HG02943 (cell line): ENCODE results near the gene ADAMTS13.
"Not testable (repeated sequence)": the region's sequence is repeated elsewhere in the genome, so short reads cannot be mapped to it uniquely, and the experiment has no call there.

Experiments
- ATAC-seq: cut with Tn5 transposase; IDR thresholded peaks from one replicate; pipeline ENCODE4 v1.9.1; 2021; ENCODE audit warnings: mild to moderate bottlenecking, low read depth, moderate library complexity; ENCODE audit not compliant: unreplicated experiment

Gene ADAMTS13

DNA sequence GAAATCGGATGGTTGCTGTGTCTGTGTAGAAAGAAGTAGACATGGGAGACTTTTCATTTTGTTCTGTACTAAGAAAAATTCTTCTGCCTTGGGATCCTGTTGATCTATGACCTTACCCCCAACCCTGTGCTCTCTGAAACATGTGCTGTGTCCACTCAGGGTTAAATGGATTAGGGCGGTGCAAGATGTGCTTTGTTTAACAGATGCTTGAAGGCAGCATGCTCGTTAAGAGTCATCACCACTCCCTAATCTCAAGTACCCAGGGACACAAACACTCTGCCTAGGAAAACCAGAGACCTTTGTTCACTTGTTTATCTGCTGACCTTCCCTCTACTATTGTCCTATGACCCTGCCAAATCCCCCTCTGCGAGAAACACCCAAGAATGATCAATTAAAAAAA lies 30.7 kb upstream of the ADAMTS13 start:
- not testable (repeated sequence) for ATAC-seq

DNA sequence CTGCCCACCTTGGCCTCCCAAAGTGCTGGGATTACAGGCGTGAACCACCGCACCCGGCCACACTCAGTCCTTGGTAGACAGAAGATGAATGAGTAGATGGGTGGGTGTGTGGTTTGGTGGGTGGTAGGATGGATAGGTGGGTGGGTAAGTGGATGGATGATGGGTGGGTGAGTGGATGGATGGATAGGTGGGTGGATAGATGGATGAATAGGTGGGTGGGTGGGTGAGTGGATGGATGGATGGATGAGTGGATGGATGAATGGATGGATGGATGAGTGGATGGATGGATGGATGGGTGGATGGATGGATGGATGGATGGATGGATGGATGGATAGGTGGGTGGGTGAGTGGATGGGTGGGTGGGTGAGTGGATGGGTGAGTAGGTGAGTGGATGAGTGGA lies 29.9 kb upstream of the ADAMTS13 start:
- not testable (repeated sequence) for ATAC-seq

DNA sequence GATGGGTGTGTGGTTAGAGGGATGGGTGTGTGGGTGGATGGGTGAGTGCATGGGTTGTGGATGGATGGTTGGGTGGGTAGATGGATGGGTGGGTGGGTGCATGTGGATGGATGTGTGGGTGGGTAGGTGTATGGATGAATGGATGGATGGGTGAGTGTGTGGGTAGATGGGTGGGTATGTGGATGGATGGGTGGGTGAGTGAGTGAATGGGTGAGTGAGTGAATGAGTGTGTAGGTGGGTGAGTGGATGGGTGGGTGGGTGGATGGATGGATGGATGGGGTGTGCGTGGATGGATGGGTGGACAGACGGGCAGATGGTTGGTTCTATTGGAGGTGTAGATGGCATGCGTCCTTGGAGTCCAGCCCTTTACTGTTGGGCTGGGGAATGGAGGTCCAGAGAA lies 28.8 kb upstream of the ADAMTS13 start:
- no peak for ATAC-seq

DNA sequence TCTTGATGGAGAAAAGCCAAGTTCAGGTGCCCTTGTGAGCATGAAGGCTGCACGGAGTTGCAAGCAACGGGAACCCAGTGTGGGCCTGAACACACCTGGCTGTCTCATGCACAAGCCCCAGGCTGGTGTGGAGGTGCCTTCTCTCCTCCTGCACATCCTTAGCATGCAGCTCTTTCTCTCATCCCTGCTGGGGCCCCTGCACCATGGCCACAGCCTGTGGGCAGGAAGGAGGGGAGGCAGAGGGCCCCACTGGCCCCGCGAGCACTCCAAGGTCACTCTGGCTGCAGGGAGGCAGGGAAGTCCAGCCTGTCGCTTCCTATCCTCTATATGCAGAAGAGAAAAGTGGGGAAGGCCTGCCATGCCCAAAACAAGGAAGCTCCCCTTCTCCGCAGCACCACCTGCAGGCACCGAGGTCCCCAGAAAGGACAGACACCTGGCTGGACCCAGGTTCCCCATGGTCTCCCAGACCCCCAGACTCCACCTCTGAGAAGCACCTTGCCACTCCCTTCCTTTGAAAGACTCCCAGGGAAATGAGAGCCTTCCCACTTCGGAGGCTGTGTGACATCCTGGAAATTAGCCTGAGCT lies 27.4 kb upstream of the ADAMTS13 start:
- no peak for ATAC-seq

DNA sequence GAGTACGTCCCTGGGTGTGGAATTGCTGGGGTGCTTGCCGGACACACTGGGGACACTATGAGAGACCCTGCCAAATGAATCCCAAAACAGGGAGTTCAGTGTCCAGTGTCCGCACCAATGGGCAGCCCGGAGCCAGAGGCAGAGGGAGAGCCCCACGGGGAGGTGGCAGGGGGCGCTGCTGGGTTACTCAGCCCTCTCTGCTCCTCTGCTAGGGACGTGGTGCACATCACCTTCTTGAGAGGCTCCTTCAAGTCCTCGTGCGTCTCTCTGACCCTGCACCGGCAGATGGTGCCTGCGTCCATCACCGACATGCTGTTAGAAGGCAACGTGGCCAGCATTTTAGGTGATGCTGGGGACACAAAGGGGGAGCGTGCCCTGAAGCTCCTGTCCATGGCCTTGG lies 25.2 kb upstream of the ADAMTS13 start:
- no peak for ATAC-seq

DNA sequence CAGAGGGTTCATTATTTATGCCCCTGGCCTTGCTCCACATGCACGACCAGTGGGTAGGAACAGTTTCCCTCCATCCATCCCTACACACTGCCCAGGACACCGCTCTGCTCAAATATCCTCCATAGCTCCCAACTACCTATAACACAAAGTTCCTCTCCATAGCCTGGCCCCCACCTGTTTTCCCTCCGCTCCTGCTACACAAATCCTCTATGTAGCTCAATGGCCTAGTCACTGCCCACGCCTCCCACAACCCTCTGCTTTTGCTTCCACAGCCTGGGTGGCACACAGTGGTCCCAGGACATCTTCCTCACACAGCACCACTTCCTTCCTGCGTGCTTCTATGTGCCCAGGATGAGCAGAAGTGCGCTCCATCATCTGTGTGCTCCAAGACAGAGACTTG lies 24.8 kb upstream of the ADAMTS13 start:
- no peak for ATAC-seq

DNA sequence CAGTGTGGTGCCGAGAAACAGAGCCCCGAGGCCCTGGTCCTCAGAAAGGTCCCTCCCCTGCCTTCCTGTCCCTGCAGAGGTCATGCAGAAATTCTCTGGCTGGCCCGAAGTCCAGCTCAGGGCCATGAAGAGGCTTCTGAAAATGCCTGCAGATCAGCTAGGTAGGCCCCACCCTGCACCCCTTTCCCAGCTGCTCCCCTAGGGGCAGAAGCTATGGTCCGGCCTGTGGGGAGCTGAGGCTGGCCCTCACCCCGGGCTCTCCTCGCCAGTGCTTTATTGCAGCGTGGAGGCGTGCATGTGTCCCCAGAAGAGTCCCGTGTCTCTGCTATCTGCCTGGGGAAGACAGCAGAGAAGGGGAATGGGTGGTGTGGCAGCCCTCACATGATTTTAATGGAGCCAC lies 24.3 kb upstream of the ADAMTS13 start:
- no peak for ATAC-seq

DNA sequence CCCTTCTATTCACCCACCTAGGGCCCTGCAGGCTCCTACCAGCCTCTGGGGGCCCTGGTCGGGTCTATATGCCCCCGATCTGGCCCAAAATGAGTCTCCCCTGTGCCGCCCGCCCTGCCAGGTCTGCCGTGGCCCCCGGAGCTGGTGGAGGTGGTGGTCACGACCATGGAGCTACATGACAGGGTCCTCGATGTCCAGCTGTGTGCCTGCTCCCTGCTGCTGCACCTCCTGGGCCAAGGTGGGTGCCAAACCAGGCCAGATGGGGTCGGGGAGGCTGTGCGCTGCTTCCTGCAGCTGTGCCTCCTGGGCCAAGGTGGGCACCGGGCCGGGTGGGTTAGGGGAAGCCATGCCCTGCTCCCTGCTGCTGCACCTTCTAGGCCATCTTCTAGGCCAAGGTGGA lies 21.9 kb upstream of the ADAMTS13 start:
- ATAC-seq = no peak

DNA sequence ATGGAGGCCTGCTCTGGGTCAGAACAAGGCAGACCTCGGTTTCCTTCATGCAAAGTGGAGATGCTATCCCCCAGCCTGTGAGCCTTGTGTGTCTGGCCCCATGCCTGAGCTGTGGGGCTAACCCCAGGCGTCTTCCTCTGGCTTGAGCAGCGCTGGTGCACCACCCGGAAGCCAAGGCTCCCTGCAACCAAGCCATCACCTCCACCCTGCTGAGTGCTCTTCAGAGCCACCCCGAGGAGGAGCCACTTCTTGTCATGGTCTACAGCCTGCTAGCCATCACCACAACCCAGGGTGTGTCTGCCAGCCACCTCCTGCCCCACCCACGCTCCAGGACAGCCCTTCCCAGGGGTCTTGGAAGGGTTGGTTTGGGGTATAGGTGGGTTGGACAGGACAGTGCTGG lies 20.6 kb upstream of the ADAMTS13 start:
- ATAC-seq = no peak

DNA sequence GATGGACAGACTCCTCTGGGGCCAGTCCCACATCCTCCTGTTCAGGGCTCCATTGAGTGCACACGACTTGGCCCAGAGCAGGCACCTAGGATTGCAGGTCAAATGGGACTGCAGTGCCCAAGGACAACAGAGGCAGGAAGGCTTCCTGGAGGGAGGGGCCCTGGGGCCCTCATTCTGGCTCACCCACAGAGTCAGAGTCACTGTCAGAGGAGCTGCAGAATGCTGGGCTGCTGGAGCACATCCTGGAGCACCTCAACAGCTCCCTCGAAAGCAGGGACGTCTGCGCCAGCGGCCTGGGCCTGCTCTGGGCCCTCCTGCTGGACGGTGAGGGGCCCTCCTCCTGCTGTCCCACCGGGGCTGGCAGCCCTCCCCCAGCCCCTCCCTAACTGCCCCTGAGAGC lies 19.5 kb upstream of the ADAMTS13 start:
- no peak for ATAC-seq

DNA sequence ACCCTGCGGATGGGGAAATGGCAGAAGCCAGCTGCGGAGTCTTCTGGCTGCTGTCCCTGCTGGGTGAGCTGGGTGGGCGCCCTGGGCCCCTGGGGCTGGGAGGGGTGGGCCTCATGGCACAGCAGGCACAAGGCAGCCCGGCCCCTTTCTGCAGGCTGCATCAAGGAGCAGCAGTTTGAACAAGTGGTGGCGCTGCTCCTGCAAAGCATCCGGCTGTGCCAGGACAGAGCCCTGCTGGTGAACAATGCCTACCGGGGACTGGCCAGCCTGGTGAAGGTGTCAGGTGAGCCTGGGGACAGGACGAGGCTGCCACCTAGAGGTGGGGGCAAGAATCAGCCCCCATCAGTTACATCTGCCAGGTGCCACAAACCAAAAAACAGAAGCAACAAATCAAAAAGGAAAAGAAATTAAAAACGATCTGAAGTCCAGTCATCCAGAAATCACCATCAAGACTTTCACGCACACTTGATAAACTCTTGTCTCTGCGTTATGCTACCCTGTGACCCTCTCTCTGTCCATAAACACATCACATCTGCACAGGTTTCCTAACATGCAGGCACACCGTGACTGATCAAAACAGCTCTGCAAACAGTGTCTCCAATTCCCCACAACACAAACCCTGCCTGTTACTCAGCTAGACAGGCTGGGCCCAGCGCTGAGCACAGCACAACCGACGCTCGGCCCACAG lies 18.3 kb upstream of the ADAMTS13 start:
- ATAC-seq = no peak

DNA sequence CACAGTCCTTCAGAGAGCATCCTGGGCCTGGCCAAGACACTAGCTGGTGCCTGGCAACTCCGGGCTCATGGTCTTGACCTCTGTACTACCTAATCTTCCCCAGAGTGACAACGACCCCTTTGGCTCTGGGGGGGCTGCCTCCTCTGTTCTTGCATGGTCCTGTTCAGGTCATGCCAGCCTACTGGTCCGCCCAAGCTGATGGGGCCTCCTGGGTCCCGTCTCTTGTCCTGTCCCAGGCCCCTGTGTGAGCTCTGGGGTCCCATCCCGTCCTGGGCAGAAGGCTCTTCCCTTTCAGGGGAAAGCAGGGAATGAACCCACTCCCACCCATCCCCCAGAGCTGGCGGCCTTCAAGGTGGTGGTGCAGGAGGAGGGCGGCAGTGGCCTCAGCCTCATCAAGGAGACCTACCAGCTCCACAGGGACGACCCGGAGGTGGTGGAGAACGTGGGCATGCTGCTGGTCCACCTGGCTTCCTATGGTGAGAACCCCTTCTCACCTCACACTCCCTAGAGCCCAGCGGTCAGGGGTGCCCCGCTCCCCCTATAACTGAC lies 17.6 kb upstream of the ADAMTS13 start:
- ATAC-seq = no peak

DNA sequence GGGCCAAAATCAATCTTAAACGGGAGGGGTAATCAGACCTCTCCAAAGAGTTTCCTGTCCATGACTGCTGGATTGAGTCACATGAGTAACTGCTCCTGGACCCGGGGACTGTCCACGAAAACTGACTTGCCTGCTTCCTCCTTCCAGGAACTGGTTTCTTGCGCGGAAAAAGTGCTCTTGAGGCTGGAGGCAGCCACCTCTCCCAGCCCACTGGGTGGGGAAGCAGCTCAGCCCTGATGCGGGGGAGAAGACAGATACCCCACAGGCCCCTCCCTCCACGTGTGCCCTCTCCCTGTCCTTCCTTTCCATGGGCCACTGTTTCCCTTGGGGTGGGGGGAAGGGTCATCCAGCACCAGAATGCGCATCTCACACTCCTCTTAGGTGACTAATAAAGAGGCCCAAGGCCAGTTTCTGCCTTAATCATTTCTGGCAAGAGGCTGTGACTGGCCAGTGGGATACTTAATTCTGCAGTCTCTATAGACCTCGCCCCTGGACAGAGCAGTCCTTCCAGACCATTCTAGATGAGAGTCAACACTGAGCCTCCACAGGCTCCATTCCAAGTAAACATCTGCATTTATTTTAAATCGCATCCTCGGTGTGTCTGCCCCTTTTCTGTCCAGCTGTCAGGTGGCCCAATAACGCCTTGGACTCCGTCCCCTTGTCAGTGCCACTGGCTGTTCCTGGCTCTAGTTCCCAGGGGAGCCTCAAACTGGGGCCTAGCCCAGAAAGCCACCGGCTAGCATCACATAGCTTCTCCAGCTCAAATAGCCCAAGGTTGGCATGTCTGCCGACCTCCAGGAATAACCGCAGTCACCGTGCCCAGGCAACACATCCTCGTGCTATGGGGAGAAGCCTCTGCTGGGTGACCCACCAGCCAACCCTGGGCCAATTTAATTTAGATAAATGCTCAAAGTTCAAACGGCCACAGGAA lies 16.4 kb upstream of the ADAMTS13 start:
- no peak for ATAC-seq

DNA sequence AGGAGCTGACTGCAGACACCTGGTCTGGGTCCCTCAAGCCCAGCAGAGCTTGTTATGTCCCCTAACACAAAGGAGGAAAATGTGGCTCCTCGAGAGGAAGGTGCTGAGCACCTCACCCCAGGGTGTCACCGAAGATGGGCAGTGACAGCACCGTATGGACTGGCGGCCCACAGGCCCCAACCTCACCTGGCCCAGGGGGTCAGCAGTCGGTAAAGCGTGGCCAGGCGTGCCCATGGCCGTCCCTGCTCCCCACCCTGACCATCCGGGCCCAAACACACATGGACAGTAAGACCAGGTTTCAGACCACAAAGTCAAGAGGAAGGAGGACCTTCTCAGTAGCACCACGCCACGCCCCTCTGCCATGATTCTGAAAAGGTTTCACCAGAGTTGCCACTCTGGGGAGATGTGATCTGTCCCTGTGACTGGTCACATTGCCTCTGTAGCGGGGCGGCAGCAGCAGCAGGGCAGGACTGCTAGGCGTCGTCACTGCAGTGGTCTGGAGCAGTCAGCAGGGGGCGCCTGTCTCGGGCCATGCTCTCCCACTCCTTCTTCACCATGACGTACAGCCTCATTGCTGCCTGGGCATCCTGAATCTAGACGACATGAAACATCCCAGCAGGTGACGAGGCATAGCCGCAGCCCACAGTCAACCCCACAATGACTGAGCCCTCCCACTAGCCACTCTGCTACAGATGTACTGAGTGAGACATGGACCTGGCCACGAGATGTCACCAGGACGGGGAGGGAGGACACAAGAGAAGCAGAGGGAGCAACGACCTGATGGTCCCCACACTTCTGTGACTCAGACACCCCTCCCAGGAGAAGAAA lies 15.5 kb upstream of the ADAMTS13 start:
- ATAC-seq = peak; percentile 62

DNA sequence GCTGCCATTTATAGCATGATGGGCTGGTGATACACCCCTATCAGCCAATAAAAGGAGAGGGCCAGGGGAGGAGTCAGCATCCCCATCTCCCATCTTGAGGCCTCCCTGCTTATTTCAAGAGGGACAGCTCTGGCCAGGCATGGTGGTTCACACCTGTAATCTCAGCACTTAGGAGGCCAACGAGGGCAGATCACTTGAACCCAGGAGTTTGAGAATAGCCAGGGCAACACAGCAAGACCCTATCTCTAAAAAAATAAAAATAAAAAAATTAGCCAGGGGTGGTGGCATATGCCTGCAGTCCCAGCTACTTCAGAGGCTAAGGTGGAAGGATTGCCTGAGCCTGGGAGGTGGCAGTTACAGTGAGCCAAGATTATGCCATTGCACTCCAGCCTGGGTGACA lies 14.1 kb upstream of the ADAMTS13 start:
- no peak for ATAC-seq

DNA sequence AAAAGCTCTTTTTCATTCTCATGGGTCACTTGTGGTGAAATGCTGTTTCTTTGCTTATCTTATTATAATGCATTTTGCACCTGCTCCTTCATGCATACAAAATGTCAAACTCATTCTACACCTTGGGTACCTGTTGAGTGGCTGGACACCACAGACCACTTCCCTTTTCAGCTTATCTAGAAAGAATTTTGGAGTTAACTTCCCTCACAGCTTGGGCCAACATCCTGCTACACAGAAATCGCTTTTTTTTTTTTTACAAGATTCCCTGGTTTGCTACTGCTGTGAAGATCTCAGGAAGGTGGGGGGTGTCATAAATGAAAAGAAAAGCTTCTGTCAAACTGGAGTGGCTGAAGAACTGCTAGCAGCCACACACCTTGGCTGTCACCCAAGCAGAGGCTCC lies 7.0 kb upstream of the ADAMTS13 start:
- no peak for ATAC-seq

DNA sequence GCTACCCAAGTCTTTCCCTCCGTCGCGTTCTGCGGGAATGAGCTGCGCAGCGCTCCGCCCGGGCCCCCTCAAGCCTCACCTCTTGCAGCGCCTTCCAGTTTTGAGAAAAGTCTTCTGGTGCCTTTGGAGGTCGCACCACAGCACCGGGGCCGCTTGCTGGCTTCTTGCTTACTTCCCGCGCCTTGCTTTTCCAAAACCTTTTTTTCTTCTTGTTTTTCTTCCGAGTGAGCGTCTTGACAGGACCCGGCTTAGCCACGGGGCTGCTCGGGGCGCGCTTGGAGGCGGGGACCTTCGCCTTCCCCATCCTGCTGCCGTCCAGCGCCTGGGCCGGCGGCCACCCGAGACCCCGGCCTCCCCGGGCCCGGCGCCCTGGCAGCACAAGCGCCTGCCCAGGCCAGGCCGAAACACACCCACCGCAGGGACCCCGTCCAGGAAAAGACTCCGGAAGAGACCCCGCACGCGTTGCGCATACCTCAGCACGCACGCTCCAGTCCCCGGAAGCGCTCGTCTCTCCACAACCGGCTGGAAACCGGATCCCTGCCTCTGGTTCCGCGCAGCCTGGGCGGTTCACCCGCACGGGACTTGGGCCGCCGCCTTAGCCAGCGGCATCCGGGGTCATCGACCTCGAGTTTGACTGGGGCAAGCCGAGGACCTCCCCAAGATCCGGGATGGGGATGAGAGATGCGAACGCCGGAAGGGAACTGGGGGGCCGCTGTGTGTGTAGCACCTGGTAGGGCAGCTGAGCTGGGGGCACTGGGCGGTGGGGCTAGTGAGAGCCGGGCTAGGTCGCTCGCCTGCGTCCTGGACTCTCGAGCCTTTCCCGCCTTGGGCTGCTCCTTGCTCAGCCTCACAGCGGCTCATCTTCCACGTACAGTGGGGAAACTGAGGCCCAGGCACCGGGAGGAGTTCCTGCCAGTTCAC lies 4.4 kb upstream of the ADAMTS13 start, which contains the start of gene REXO4:
Gene REXO4 (minus strand): TSS at position 470 of the 921 bp plus-strand sequence. CDS start 166 bp downstream, at position 304.
- ATAC-seq = peak; percentile 63

DNA sequence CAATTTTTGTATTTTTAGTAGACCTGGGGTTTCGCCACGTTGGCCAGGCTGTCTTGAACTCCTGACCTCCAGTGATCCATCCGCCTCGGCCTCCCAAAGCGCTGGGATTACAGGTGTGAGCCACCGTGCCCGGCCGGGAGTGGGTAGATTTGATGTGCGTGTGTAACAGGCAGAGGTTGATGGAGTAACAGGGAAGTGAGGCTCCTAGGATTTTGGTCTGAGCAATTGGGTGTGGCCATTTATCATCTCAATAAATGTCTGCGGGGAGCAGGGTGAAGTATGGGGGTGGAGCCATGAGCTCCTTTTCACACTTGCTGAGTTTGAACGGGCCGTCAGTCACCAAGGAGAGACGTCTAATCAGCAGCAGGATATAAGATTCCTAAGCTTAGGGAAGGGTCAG lies 3.2 kb upstream of the ADAMTS13 start:
- no peak for ATAC-seq

DNA sequence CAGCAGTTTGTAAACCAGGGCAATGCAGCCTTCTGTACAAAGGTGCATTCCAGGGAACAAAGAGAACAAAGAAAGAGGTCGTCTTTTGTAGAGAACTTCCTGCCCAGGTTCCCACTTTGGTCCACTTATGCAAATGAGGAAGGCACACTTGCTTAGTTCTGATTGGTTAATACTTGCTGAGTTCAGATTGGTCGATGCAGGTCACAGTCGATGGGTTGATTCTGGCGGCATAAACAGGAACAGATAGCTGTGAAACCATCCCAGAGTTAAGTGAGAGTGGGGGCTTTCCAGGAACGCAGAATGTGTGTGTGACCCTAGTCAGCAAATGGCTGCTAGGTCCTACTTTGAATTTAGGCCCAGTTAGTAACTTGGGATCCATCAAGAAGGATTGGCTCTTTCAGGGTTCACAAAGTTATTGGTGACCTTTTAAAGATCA lies 1.8 kb upstream of the ADAMTS13 start:
- ATAC-seq = no peak
